Natural killer cell treated with Interleukin-12 subunit alpha and Interleukin-12 subunit beta and Interleukin-15 and Interleukin-18, amount 100 ng/mL, for 72 hours (primary cell): ENCODE data around the gene TIMM10B. TPM values are rescaled to one million over a fixed set of nuclear protein-coding genes. Genes with fewer than 3 reads are reported as not detected.

Experiments
- ATAC-seq, 2 donors: fragments of 150-1000 bp; cut with Tn5 transposase in 1 of 2; sonication (Bioruptor Pico), chemical (Tn5 transposase) in 1 of 2; 2 replicates each; pipeline ENCODE4 v1.10.0; 2021
- DNase-seq: peaks from one replicate; pipeline ENCODE4 v3.0.0; 2022; ENCODE audit warnings: low spot score
- H3K27ac Mint-ChIP-seq, 2 donors: 1 replicate in 1 of 2; 2 replicates in 1 of 2; pipeline ENCODE4 v1.8.0; 2022; ENCODE audit warnings: mixed read lengths in 2 of 2, mild to moderate bottlenecking in 1 of 2, moderate library complexity in 1 of 2
- H3K27me3 Mint-ChIP-seq, 2 donors: 1 replicate in 1 of 2; 2 replicates in 1 of 2; pipeline ENCODE4 v1.8.0; 2022; ENCODE audit warnings: mixed read lengths in 2 of 2
- H3K36me3 Mint-ChIP-seq: one replicate; pipeline ENCODE4 v1.8.0; 2022; ENCODE audit warnings: mixed read lengths
- H3K4me1 Mint-ChIP-seq, 2 donors: 1 replicate in 1 of 2; 2 replicates in 1 of 2; pipeline ENCODE4 v1.8.0; 2022; ENCODE audit warnings: low read depth in 2 of 2, mixed read lengths in 2 of 2, mild to moderate bottlenecking in 1 of 2
- H3K4me3 Mint-ChIP-seq: one replicate; pipeline ENCODE4 v1.8.0; 2022; ENCODE audit warnings: mixed read lengths
- H3K9me3 Mint-ChIP-seq: 2 replicates; pipeline ENCODE4 v1.8.0; 2022; ENCODE audit warnings: mixed read lengths
- total RNA-seq, 2 donors: library from RNA; stranded (reverse); gene quantifications; one replicate each; pipeline ENCODE4 v1.2.3, GENCODE V29; 2022

The TIMM10B gene
- total RNA-seq, 2 donors from 2014 or later = 44.1 to 57.4 TPM

DNA sequence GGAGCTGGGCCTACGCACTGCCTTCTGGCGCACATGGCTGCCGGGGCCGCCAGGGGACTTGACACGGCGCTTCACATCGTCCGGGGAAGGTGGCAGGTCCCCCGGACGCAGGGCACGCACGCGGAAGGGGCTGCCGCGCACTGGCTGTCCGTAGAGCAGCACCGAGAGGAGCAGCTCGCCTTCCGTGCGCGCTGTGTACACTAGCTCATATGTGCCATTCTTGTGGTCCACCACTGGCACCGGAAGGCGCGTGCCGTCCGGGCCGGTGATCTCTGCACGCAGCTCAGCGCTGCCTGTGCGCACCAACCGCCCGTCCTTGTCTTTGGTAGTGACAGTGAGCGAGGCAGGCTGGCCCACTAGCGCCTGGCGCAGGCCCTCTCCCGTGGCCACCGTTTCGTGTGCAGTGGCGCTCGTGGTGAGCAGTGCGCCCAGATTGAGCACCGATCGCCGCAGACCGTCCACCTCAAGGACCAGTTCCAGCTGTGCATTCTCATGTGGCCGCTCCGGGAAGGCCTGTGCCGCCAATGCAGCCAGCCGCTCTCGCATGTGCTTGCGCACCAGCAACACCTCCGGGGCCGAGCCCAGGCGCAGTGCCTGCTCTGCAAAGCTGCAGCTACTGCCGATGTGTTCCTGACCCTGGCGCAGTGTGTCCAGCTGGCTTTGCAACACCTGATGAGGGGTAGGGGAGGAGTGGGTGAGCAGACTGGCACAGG is 24.8 kb upstream of the TIMM10B start:
- no peak overlapping the region for H3K27ac Mint-ChIP-seq
- DNase-seq = no peak
- no peaks in the 10 kb centered on the region for H3K27me3 Mint-ChIP-seq
- H3K4me1 Mint-ChIP-seq = no peaks in the 10 kb centered on the region
- H3K9me3 Mint-ChIP-seq = no peaks in the 10 kb centered on the region
- no peaks in the 10 kb centered on the region for H3K36me3 Mint-ChIP-seq
- no peak overlapping the region for H3K4me3 Mint-ChIP-seq
- ATAC-seq = no peak

GRCh38 chr11:6457581-6458320 is 23.6 kb upstream of the TIMM10B start:
- H3K27me3 Mint-ChIP-seq = no peaks in the 10 kb centered on the region
- H3K9me3 Mint-ChIP-seq = no peaks in the 10 kb centered on the region
- H3K4me1 Mint-ChIP-seq = no peaks in the 10 kb centered on the region
- ATAC-seq = peak; percentile 8 to 33
- H3K27ac Mint-ChIP-seq = no peak overlapping the region
- no peaks in the 10 kb centered on the region for H3K36me3 Mint-ChIP-seq
- no peak for DNase-seq
- H3K4me3 Mint-ChIP-seq = no peak overlapping the region

DNA sequence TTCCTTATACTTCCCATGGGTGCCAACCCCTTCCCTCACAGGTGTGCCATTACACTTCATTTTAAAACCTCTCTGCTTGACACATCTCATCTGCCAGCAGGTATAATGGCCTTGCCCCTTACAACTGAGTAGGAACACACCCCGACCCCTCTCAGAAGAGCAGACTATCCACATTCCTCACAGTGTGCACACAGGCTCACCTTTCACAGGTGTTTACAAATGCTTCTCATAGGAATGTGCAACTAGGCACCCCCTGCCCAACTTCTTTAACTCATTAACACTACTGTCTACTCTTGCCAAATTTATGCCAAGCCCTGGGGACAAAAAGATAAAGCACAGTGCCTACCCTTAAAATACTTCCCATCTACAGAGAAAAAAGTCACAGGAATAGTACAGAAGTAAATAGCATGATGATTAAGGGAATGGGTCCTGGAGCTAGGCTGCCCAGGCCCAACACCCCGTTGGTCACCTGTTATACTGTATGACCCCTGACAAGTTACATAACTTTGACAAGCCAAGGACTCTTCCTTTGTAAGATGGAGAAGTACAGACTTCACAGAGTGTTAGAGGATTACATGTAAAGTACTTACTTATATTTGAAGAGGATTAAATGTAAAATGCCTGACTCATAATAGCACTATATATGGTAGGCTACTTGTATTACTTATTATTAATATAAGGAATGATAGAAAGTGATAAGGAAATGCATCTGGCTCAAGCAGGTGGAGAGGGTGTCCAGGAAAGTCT is 22.8 kb upstream of the TIMM10B start:
- H3K27me3 Mint-ChIP-seq = no peaks in the 10 kb centered on the region
- ATAC-seq (peak in 1 of 2 donors; percentile 15), DNase-seq (no peak)
- no peak overlapping the region for H3K4me3 Mint-ChIP-seq
- H3K9me3 Mint-ChIP-seq = no peaks in the 10 kb centered on the region
- no peaks in the 10 kb centered on the region for H3K4me1 Mint-ChIP-seq
- no peaks in the 10 kb centered on the region for H3K36me3 Mint-ChIP-seq
- H3K27ac Mint-ChIP-seq = no peak overlapping the region

- Mint-ChIP-seq H3K27ac (no peak overlapping the region), H3K4me3 (no peak overlapping the region), H3K36me3 (no peaks in the 10 kb centered on the region), H3K9me3 (no peaks in the 10 kb centered on the region), H3K27me3 (no peaks in the 10 kb centered on the region), H3K4me1 (no peaks in the 10 kb centered on the region)
- no peak for DNase-seq
- no peak for ATAC-seq
Observed at GRCh38 chr11:6459099-6459450, 22.2 kb upstream of the TIMM10B start.

GRCh38 chr11:6468712-6469495 is 12.4 kb upstream of the TIMM10B start:
- no peaks in the 10 kb centered on the region for H3K36me3 Mint-ChIP-seq
- no peak overlapping the region for H3K27ac Mint-ChIP-seq
- H3K27me3 Mint-ChIP-seq = no peaks in the 10 kb centered on the region
- DNase-seq (no peak), ATAC-seq (peak; percentile 14 to 58)
- H3K4me1 Mint-ChIP-seq = peaks cover 5 to 13% of the 10 kb centered on the region in 2 donors
- no peak overlapping the region for H3K4me3 Mint-ChIP-seq
- no peaks in the 10 kb centered on the region for H3K9me3 Mint-ChIP-seq

DNA sequence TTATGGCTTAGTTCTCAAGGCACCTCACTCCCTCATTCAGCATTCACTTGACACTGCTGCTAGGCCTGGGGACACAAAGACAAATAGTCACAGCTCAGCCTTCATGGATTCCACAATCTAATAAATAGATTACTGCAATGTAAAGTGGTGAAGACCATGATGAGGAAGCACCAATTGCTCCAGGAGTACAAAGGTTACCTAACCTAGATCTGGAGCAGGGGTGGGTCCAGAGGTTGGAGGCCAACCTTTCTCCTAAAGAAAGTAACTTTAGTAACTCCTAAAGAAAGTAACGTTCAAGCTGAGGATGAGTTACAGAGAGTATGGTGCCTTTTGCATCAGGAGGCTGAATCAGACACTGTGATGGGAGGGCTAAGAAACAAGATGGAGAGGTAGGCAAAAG is 11.7 kb upstream of the TIMM10B start:
- no peaks in the 10 kb centered on the region for H3K27me3 Mint-ChIP-seq
- no peaks in the 10 kb centered on the region for H3K9me3 Mint-ChIP-seq
- ATAC-seq = no peak
- H3K27ac Mint-ChIP-seq = no peak overlapping the region
- no peaks in the 10 kb centered on the region for H3K36me3 Mint-ChIP-seq
- no peak overlapping the region for H3K4me3 Mint-ChIP-seq
- DNase-seq = no peak
- peaks cover 5 to 13% of the 10 kb centered on the region in 2 donors for H3K4me1 Mint-ChIP-seq

- Mint-ChIP-seq H3K9me3 (no peaks in the 10 kb centered on the region), H3K27me3 (no peaks in the 10 kb centered on the region), H3K4me3 (peak overlapping the region; percentile 84), H3K4me1 (peaks cover 5 to 15% of the 10 kb centered on the region in 2 donors), H3K27ac (peak overlapping the region in 1 of 2 donors; percentile 47), H3K36me3 (no peaks in the 10 kb centered on the region)
- DNase-seq (no peak), ATAC-seq (no peak)
Observed at GRCh38 chr11:6472934-6473333, 8.4 kb upstream of the TIMM10B start.

GRCh38 chr11:6473451-6474412 is 7.6 kb upstream of the TIMM10B start, which contains the start of gene TRIM3:
TRIM3 (minus strand) TSS chr11:6473941; CDS start chr11:6465695, 8,246 bp downstream.
- H3K27me3 Mint-ChIP-seq = no peaks in the 10 kb centered on the region
- no peaks in the 10 kb centered on the region for H3K9me3 Mint-ChIP-seq
- peak within 1 kb of the TSS; percentile 84 for H3K4me3 Mint-ChIP-seq
- H3K27ac Mint-ChIP-seq = peak within 1 kb of the TSS; percentile 30 to 47
- no peaks in the 10 kb centered on the region for H3K36me3 Mint-ChIP-seq
- DNase-seq (peak; percentile 85), ATAC-seq (peak; percentile 94)
- peaks cover 5 to 15% of the 10 kb centered on the region in 2 donors for H3K4me1 Mint-ChIP-seq

DNA sequence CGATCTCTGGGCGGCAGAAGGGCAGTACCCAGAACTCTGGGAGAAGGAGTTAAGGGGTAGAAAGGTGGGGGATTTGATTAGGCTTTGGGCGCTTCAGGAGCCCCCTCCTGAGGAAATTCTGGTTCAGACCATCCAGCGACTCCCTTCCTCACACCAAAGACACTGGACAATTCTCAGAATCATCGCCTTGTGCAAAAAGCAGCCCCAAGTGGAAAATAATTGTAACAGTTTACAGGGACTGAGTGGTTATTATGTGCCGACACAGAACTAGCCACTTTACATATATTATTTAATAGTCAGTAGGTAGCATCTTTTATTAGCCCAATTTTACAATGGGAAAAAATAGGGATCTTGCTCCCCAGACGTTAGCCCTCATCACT is 6.9 kb upstream of the TIMM10B start:
- peak overlapping the region; percentile 84 for H3K4me3 Mint-ChIP-seq
- ATAC-seq (no peak), DNase-seq (no peak)
- H3K9me3 Mint-ChIP-seq = no peaks in the 10 kb centered on the region
- H3K27ac Mint-ChIP-seq = peak overlapping the region; percentile 30 to 46
- no peaks in the 10 kb centered on the region for H3K36me3 Mint-ChIP-seq
- no peaks in the 10 kb centered on the region for H3K27me3 Mint-ChIP-seq
- H3K4me1 Mint-ChIP-seq = peaks cover 10 to 19% of the 10 kb centered on the region in 2 donors

GRCh38 chr11:6474806-6475500 is 6.3 kb upstream of the TIMM10B start:
- no peak for DNase-seq
- no peaks in the 10 kb centered on the region for H3K36me3 Mint-ChIP-seq
- H3K27ac Mint-ChIP-seq = no peak overlapping the region
- ATAC-seq = no peak
- no peaks in the 10 kb centered on the region for H3K9me3 Mint-ChIP-seq
- peak overlapping the region; percentile 84 for H3K4me3 Mint-ChIP-seq
- peaks cover 15 to 22% of the 10 kb centered on the region in 2 donors for H3K4me1 Mint-ChIP-seq
- H3K27me3 Mint-ChIP-seq = no peaks in the 10 kb centered on the region

- no peaks in the 10 kb centered on the region for H3K9me3 Mint-ChIP-seq
- no peak for DNase-seq
- peaks cover 21 to 29% of the 10 kb centered on the region in 2 donors for H3K4me1 Mint-ChIP-seq
- no peak for ATAC-seq
- no peaks in the 10 kb centered on the region for H3K27me3 Mint-ChIP-seq
- no peak overlapping the region for H3K27ac Mint-ChIP-seq
- H3K4me3 Mint-ChIP-seq = no peak overlapping the region
- H3K36me3 Mint-ChIP-seq = no peaks in the 10 kb centered on the region
Observed at GRCh38 chr11:6475936-6476335, 5.4 kb upstream of the TIMM10B start.

- H3K27ac Mint-ChIP-seq = no peak overlapping the region
- DNase-seq = no peak
- H3K27me3 Mint-ChIP-seq = no peaks in the 10 kb centered on the region
- no peak overlapping the region for H3K4me3 Mint-ChIP-seq
- ATAC-seq = no peak
- peaks cover 18 to 32% of the 10 kb centered on the region in 2 donors for H3K4me1 Mint-ChIP-seq
- no peaks in the 10 kb centered on the region for H3K9me3 Mint-ChIP-seq
- H3K36me3 Mint-ChIP-seq = no peaks in the 10 kb centered on the region
Observed at GRCh38 chr11:6476571-6476970, 4.7 kb upstream of the TIMM10B start.
